Measurements from ENCODE around the gene ST8SIA5. TPM values are rescaled to one million over a fixed set of nuclear protein-coding genes. Genes with fewer than 3 reads are reported as not detected.

Gene ST8SIA5
- total and polyA plus RNA-seq, 4 donors = 0.06 to 0.09 (median 0.08) TPM

DNA sequence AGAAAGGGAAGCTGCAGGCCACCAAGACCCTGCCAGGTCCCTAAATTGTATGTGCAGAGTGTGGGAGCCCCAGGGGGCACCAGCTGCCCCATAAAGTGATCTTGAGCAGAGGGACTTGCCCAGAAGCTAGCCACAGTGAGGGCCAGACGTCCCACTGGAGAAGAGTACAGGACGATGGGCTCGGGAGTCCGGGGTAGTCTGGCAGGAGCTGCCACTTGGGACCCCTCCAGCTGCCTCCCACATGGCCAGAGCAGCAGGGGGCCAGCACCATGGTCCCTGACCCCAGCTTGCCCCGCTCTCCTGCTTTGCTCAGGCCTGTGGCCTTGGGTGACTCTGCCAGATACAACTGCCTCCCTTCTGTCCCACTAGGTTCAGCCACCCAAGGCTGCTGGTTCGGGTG lies 88.2 kb downstream of the ST8SIA5 start:
- Histone ChIP-seq H3K4me3 (no peak overlapping the region), H3K36me3 (ENCODE audit: control insufficient read depth in 4 of 4, insufficient read depth in 4 of 4, low read length in 4 of 4) (no peaks in the 10 kb centered on the region), H3K27me3 (ENCODE audit: control insufficient read depth in 3 of 3, insufficient read depth in 3 of 3, low read length in 2 of 3) (no peaks in the 10 kb centered on the region), H3K9me3 (ENCODE audit: control insufficient read depth in 4 of 4, insufficient read depth in 3 of 4, low read length in 3 of 4) (peaks cover 0 to 2% (median 0%) of the 10 kb centered on the region in 4 donors), H3K4me1 (ENCODE audit: control insufficient read depth in 5 of 5, insufficient read depth in 5 of 5, low read length in 5 of 5) (no peaks in the 10 kb centered on the region), H3K9ac (ENCODE audit: insufficient read depth in 1 of 2, low read length in 2 of 2) (no peak overlapping the region), H3K27ac (ENCODE audit: low read depth in 1 of 2, low read length in 1 of 2) (no peak overlapping the region)
- TF ChIP-seq, protein P1, sequence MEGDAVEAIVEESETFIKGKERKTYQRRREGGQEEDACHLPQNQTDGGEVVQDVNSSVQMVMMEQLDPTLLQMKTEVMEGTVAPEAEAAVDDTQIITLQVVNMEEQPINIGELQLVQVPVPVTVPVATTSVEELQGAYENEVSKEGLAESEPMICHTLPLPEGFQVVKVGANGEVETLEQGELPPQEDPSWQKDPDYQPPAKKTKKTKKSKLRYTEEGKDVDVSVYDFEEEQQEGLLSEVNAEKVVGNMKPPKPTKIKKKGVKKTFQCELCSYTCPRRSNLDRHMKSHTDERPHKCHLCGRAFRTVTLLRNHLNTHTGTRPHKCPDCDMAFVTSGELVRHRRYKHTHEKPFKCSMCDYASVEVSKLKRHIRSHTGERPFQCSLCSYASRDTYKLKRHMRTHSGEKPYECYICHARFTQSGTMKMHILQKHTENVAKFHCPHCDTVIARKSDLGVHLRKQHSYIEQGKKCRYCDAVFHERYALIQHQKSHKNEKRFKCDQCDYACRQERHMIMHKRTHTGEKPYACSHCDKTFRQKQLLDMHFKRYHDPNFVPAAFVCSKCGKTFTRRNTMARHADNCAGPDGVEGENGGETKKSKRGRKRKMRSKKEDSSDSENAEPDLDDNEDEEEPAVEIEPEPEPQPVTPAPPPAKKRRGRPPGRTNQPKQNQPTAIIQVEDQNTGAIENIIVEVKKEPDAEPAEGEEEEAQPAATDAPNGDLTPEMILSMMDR (IDR thresholded peaks at IDR 0.05; ENCODE audit: control extremely low read depth, extremely low read depth) = no peak
- ATAC-seq (ENCODE audit: insufficient read depth, low FRiP score) = no peak
- no peak for DNase-seq
- WGBS, 2 donors = 87 to 88% methylated on average over 6 of the region's 6 CpGs

DNA sequence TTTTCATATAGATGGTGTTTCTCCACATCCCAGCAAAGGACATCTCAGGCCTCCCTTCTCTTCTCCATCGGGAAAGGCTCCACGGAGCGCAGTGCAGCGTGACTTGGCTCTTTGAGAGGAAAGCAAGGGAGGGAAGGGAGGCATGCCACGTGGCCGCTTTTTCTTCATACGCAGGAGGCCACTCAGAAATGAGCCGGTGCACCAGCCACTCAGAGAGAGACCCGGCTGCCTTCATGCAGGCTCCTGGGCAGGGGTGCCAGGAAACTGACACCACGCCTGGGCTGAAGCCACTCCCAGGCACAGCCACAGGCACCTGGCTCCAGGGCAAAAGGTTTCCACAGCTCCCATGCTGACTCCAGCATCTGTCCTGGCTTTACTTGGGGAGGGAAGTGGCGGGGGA lies 88.7 kb downstream of the ST8SIA5 start:
- TF ChIP-seq, protein P1 (IDR thresholded peaks at IDR 0.05; ENCODE audit: control extremely low read depth, extremely low read depth) = no peak
- H3K9ac ChIP-seq (ENCODE audit: insufficient read depth in 1 of 2, low read length in 2 of 2) = no peak overlapping the region
- peaks cover 0 to 2% (median 0%) of the 10 kb centered on the region in 4 donors for H3K9me3 ChIP-seq (ENCODE audit: control insufficient read depth in 4 of 4, insufficient read depth in 3 of 4, low read length in 3 of 4)
- DNase-seq = no peak
- ATAC-seq (ENCODE audit: insufficient read depth, low FRiP score) = no peak
- WGBS, 2 donors = 76 to 83% methylated on average over 11 of the region's 11 CpGs
- H3K27ac ChIP-seq (ENCODE audit: low read depth in 1 of 2, low read length in 1 of 2) = no peak overlapping the region
- H3K4me3 ChIP-seq = no peak overlapping the region
- H3K4me1 ChIP-seq (ENCODE audit: control insufficient read depth in 5 of 5, insufficient read depth in 5 of 5, low read length in 5 of 5) = no peaks in the 10 kb centered on the region
- H3K27me3 ChIP-seq (ENCODE audit: control insufficient read depth in 3 of 3, insufficient read depth in 3 of 3, low read length in 2 of 3) = no peaks in the 10 kb centered on the region
- no peaks in the 10 kb centered on the region for H3K36me3 ChIP-seq (ENCODE audit: control insufficient read depth in 4 of 4, insufficient read depth in 4 of 4, low read length in 4 of 4)

DNA sequence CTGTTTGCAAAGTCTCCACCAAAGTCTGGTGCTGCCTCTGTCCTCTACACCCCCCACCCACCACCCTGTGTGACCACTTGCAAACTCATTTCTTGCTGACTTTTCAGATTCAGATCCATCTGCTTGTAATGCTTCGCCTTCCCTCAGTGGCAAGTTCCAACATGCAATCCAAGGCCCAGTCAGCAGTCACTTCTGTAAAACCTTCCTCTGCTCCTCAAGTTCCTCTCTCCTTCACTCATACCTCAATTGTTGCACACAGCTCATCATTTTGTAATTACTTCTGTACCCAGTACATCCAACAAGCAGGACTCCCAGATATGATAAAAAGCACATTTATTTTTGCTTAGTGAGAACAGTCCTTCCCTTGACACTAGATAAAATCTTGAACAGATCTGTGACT lies 93.3 kb downstream of the ST8SIA5 start:
- Histone ChIP-seq H3K4me1 (ENCODE audit: control insufficient read depth in 5 of 5, insufficient read depth in 5 of 5, low read length in 5 of 5) (no peaks in the 10 kb centered on the region), H3K27ac (ENCODE audit: low read depth in 1 of 2, low read length in 1 of 2) (no peak overlapping the region), H3K4me3 (no peak overlapping the region), H3K9me3 (ENCODE audit: control insufficient read depth in 4 of 4, insufficient read depth in 3 of 4, low read length in 3 of 4) (no peaks in the 10 kb centered on the region), H3K9ac (ENCODE audit: insufficient read depth in 1 of 2, low read length in 2 of 2) (no peak overlapping the region), H3K27me3 (ENCODE audit: control insufficient read depth in 3 of 3, insufficient read depth in 3 of 3, low read length in 2 of 3) (no peaks in the 10 kb centered on the region), H3K36me3 (ENCODE audit: control insufficient read depth in 4 of 4, insufficient read depth in 4 of 4, low read length in 4 of 4) (no peaks in the 10 kb centered on the region)
- ATAC-seq (ENCODE audit: insufficient read depth, low FRiP score) (no peak), DNase-seq (no peak)
- 96 to 99% methylated on average over 1 of the region's 1 CpG for WGBS, 2 donors
- TF ChIP-seq, protein P1 (IDR thresholded peaks at IDR 0.05; ENCODE audit: control extremely low read depth, extremely low read depth) = no peak
